SU-DHL-6 (cell line): ENCODE data around the gene AATK.

Source experiments
- H2AFZ ChIP-seq: fragments of 200-600 bp; sonication (generic); 2 replicates; pipeline ENCODE4 v1.6.1; 2014; ENCODE audit warnings: low read depth, mild to moderate bottlenecking, moderate library complexity, mixed read lengths, antibody characterized with exemption, low read length; ENCODE audit not compliant: severe bottlenecking
- H3F3A ChIP-seq: fragments of 200-600 bp; shearing (Covaris generic); 2 replicates; pipeline ENCODE4 v1.6.0; 2016; ENCODE audit warnings: antibody characterized with exemption, mild to moderate bottlenecking; ENCODE audit not compliant: insufficient read depth
- H3K27ac ChIP-seq: fragments of 200-600 bp; sonication (generic); 2 replicates; pipeline ENCODE4 v1.5.1; 2016; ENCODE audit warnings: low read depth, mild to moderate bottlenecking, low read length, moderate library complexity, mixed read lengths
- H3K27me3 ChIP-seq: fragments of 200-600 bp; sonication (generic), shearing (Covaris generic); 2 replicates; pipeline ENCODE4 v1.6.0; 2014; ENCODE audit warnings: mild to moderate bottlenecking, low read length
- H3K36me3 ChIP-seq: fragments of 200-600 bp; sonication (generic); 2 replicates; pipeline ENCODE4 v1.6.1; 2014; ENCODE audit warnings: mild to moderate bottlenecking, low read length, mixed read lengths
- H3K4me2 ChIP-seq: fragments of 300-600, 200-600 bp; shearing (Covaris generic), sonication (generic); 2 replicates; pipeline ENCODE4 v1.6.0; 2014; ENCODE audit warnings: low read length, low read depth, mild to moderate bottlenecking; ENCODE audit not compliant: poor library complexity, severe bottlenecking
- H3K4me3 ChIP-seq: fragments of 200-600 bp; sonication (generic); 2 replicates; pipeline ENCODE4 v1.5.1; 2014; ENCODE audit warnings: antibody characterized with exemption, low read length, mild to moderate bottlenecking, mixed read lengths; ENCODE audit not compliant: insufficient read depth, poor library complexity, severe bottlenecking
- H3K79me2 ChIP-seq: fragments of 200-600 bp; sonication (generic); 2 replicates; pipeline ENCODE4 v1.6.1; 2014; ENCODE audit warnings: mild to moderate bottlenecking, low read length, moderate library complexity; ENCODE audit not compliant: insufficient read depth
- H3K9ac ChIP-seq: fragments of 200-600 bp; sonication (generic); 2 replicates; pipeline ENCODE4 v1.7.0; 2014; ENCODE audit warnings: mild to moderate bottlenecking, low read length
- H3K9me2 ChIP-seq: fragments of 200-600 bp; sonication (generic); replicated peaks from 2 replicates; pipeline ENCODE4 v1.6.1; 2014; ENCODE audit warnings: low read length; ENCODE audit not compliant: insufficient read depth
- H3K9me3 ChIP-seq: fragments of 200-600 bp; sonication (generic); 2 replicates; pipeline ENCODE4 v1.6.1; 2014; ENCODE audit warnings: low read length, mixed read lengths; ENCODE audit not compliant: insufficient read depth
- H4K20me1 ChIP-seq: fragments of 200-600 bp; sonication (generic); 2 replicates; pipeline ENCODE4 v1.6.1; 2014; ENCODE audit warnings: low read depth, mild to moderate bottlenecking, antibody characterized with exemption, low read length, moderate library complexity, mixed read lengths
- CTCF ChIP-seq: fragments of 200-600 bp; sonication (generic); IDR thresholded peaks from one replicate; pipeline ENCODE4 v1.5.1; 2017; ENCODE audit warnings: antibody characterized with exemption, mild to moderate bottlenecking, low read length, moderate library complexity; ENCODE audit not compliant: insufficient read depth, poor library complexity, severe bottlenecking
- EZH2phosphoT487 ChIP-seq: fragments of 200-600 bp; sonication (generic), shearing (Covaris generic); conservative IDR thresholded peaks from 2 replicates; pipeline ENCODE4 v1.6.1; 2018; ENCODE audit warnings: mild to moderate bottlenecking, antibody characterized with exemption, low read length, moderate library complexity, mixed read lengths

AATK gene

GRCh38 chr17:81108220-81108619 lies 57.8 kb downstream of the AATK start:
- Histone ChIP-seq H3K9me3 (no peaks in the 10 kb centered on the region), H3K27me3 (no peaks in the 10 kb centered on the region)

GRCh38 chr17:81106716-81107115 lies 59.3 kb downstream of the AATK start:
- Histone ChIP-seq H3K9me3 (no peaks in the 10 kb centered on the region), H3K9ac (no peak overlapping the region)
- TF ChIP-seq CTCF (no peak), EZH2phosphoT487 (no peak)

More at GRCh38 chr17:81108220-81108619, 57.8 kb downstream of the AATK start:
- no peaks in the 10 kb centered on the region for H3K36me3 ChIP-seq
- H3K4me2 ChIP-seq, result no peak overlapping the region
- no peak overlapping the region for H3K9ac ChIP-seq
- no peak overlapping the region for H3K4me3 ChIP-seq
- no peaks in the 10 kb centered on the region for H3K9me2 ChIP-seq
- no peaks in the 10 kb centered on the region for H3F3A ChIP-seq
- no peak overlapping the region for H3K27ac ChIP-seq
- no peak overlapping the region for H2AFZ ChIP-seq
- no peak for TF ChIP-seq EZH2phosphoT487
- no peak for TF ChIP-seq CTCF
- no peaks in the 10 kb centered on the region for H3K79me2 ChIP-seq
- no peaks in the 10 kb centered on the region for H4K20me1 ChIP-seq

GRCh38 chr17:81103379-81103778 lies 62.6 kb downstream of the AATK start:
- H3K27me3 ChIP-seq, result no peaks in the 10 kb centered on the region
- H3F3A ChIP-seq, result no peaks in the 10 kb centered on the region
- H3K36me3 ChIP-seq, result no peaks in the 10 kb centered on the region
- H4K20me1 ChIP-seq, result no peaks in the 10 kb centered on the region
- no peak overlapping the region for H3K4me2 ChIP-seq
- no peak overlapping the region for H2AFZ ChIP-seq
- H3K9me2 ChIP-seq, result no peaks in the 10 kb centered on the region
- no peak overlapping the region for H3K9ac ChIP-seq
- no peak overlapping the region for H3K4me3 ChIP-seq
- TF ChIP-seq EZH2phosphoT487, result no peak
- TF ChIP-seq CTCF, result no peak
- H3K27ac ChIP-seq, result no peak overlapping the region
- H3K79me2 ChIP-seq, result no peaks in the 10 kb centered on the region
- no peaks in the 10 kb centered on the region for H3K9me3 ChIP-seq

More at GRCh38 chr17:81106716-81107115, 59.3 kb downstream of the AATK start:
- Histone ChIP-seq H3F3A (no peaks in the 10 kb centered on the region), H3K27ac (no peak overlapping the region), H3K27me3 (no peaks in the 10 kb centered on the region), H3K79me2 (no peaks in the 10 kb centered on the region), H3K9me2 (no peaks in the 10 kb centered on the region), H3K4me3 (no peak overlapping the region), H3K36me3 (no peaks in the 10 kb centered on the region), H2AFZ (no peak overlapping the region), H4K20me1 (no peaks in the 10 kb centered on the region), H3K4me2 (no peak overlapping the region)
